Kidney tubule cell (primary cell): Measurements from ENCODE around the gene MAT2A.

ENCODE experiments used
- DNase-seq: peaks from one replicate; pipeline ENCODE4 v3.0.0-alpha.2; 2018; ENCODE audit warnings: low spot score

MAT2A gene

DNA sequence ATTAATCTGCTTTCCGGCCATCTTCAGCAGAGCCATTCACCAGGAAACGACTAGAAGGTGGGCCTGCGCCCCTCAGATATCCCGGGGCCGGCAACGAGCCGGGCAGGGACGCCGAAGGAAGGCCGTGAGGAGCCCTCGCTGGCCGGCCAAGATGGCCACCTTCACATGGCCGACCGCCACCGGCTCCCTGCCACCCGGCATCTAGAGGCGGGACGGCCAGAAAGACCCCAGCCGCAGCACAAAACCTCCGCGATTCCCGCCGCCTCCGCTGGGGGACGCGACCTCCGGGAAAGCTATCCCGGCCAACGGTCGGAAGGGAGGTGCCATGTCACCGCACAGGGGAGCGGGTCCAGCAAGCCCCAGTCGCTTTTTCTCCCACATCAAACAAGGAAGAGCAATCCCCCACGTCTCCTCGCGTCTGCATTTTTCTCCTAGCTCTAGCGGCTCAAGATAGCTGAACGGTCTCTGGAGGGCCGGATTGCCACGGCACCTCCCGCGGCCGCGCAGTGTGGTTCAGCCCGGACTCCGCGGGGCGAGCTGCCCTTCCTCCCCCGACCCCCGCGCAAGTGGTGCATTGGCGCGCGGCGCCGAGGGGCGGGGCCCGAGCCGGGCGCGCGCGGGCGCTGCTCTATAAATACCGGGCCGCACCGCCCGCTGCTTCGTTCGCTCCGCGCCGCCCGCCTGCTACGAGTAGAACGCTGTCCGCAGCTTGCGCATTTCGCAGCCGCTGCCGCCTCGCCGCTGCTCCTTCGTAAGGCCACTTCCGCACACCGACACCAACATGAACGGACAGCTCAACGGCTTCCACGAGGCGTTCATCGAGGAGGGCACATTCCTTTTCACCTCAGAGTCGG, at the start of gene MAT2A:
Gene MAT2A, plus strand, starts transcription at position 662 of the 854 bp plus-strand sequence. Its CDS starts 120 bp downstream, at position 782.
- peak; percentile 93 for DNase-seq

DNA sequence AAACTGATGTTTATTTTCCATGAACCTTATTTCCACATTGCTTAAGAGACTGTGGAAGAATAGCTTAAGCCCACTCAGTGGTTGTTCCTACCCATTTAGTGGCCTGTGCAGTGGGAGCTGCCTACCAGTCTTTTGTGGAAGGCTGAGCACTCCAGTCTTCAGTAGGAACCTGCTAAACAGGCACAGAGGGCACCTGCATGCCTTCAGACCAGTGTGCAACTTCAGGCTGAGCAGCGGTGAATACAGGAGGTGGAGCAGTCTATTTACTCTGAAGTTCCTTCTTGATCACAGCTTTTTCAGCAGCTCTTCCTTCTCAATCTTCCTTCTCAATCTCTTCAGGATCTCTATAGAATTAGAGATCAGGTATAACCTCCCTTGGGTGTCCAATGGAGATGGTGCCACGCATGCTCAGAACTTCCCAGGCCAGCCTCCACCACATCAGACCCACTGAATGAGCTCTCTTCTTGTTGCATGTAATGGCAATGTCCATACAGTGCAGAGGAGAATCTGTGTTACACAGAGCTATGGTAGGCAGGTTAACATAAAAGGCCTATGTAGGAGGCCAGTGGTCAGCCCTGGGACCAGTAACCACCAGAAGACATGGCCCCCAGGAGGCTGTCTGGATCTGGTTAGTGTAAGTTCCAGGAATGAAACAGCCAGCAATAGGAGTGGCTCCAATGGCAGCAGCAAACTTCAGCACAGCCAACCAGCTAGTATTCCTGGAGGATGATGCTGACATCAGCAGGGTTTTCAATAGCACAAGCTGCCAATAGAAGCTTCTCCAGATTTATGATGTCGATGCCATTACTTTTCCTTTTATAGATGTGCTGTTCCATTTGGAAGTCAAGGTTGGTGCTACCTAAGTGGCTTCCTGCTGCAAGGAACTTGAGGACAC, 47.9 kb upstream of the MAT2A start:
- DNase-seq: no peak

DNA sequence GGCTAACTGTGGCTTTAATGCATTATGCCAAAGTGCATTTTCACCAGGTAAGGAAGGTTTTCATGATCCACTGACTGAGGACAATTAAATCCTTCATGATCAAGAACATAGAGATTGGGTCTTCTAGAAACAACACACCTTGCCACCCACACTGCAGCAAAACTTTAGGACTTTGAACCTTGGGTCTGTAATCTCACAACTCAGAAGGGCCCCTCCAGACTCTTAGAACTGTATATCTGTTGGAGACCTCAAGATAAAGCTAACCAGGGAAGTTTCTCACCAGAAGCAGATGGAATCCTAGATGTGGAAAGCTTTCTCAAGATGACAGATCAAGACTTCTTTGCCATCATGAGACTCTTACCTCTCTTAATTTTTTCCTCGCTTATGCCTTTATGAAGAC, 42.5 kb upstream of the MAT2A start:
- no peak for DNase-seq

DNA sequence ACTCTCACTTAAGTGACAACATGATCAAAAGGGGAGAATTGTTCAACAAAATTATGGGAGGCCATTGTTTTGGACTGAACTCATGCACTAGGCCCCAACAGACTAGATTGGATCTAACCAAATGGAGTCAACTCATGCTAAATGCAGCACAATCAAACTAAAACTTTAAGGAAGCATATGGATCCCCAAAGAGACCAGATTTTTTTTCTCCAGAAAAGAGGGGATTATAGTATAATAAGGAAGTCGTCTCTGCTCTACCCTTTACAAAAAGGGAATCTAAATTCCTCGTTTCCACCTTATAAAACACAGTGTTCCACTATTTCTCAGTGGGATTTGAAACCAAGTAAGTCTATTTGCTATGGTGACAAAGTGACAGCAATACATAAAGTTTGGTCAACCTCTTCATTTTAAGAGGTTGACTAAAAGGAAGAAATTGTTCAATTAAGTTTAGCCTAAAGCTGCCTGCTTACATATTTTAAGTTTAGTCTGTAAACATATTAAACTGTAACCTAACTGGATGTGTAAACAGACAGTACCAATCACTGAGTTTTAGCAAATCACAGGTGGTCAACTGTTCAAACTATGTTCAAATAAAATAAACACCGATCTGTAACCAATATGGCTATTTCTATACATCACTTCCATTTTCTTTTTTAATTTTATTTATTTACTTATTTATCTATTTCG, 40.9 kb upstream of the MAT2A start:
- no peak for DNase-seq

DNA sequence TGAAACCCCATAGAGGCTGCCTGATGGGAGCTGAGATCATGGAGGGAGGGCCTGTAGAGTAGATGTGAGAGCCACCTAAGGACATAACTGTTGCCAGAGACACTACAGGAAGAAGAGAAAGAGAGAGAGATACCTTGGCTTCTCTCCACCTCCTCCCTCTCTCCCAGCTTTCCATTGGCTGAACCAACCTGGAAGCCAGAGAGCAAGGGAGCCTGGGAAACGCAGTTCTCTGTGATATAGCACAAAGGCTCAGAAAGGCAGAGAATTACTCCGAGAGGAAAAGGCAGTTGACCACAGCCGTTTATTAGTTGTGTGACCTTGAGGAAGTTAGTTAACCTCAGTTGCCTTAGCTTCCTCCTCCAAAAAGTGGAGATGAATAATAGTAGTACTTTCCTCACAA, 37.7 kb upstream of the MAT2A start:
- peak; percentile 23 for DNase-seq

DNA sequence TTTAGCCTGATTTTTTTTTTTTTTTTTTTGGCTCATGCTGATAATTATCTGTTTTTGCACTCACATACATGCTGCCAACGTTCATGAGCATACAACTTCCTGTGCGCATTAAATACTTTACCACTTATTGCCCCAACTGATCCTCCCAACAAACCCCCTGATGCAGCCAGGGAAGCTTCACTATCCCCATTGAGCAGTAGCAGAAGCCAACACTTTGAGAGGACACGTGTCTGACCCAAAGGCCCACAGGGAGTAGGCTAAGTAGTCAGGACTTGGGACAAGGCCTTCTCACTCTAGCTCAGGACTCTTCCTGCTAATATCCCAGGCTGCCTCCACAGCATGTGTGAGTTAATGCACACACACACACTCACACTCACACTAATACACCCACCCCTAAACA, 36.2 kb upstream of the MAT2A start:
- no peak for DNase-seq

DNA sequence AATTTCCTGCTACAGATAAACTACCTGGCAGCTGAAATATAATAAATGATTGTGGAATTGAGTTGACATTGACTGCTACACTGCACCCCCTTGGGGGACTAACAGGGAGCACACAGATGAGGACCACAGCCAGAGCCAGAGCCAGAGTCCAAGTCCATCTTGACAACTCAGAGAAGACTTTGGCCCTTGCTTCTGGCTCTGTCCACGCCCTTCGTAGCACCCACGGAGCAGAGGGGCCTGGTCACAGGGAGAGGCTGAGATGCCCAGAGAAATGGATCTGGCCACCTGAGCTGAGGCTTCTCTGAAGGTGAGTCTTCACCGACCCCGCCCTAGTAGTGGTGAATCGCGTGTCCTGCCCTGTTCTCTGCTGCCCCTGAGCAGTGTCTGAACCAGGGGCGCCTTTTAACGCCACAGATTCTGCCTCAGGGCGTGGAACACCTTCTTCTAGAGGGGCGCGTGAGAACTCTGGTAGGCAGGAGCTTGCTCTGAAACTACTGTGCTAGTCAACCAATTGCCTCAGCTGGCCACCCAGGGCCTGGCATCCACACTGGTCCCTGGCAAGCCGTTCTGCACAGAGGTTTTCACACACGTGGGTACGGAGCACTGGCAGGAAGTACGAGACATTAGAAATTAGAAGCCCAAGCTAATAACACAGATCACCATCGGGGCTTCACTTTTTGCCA, 35.7 kb upstream of the MAT2A start:
- peak; percentile 33 for DNase-seq

DNA sequence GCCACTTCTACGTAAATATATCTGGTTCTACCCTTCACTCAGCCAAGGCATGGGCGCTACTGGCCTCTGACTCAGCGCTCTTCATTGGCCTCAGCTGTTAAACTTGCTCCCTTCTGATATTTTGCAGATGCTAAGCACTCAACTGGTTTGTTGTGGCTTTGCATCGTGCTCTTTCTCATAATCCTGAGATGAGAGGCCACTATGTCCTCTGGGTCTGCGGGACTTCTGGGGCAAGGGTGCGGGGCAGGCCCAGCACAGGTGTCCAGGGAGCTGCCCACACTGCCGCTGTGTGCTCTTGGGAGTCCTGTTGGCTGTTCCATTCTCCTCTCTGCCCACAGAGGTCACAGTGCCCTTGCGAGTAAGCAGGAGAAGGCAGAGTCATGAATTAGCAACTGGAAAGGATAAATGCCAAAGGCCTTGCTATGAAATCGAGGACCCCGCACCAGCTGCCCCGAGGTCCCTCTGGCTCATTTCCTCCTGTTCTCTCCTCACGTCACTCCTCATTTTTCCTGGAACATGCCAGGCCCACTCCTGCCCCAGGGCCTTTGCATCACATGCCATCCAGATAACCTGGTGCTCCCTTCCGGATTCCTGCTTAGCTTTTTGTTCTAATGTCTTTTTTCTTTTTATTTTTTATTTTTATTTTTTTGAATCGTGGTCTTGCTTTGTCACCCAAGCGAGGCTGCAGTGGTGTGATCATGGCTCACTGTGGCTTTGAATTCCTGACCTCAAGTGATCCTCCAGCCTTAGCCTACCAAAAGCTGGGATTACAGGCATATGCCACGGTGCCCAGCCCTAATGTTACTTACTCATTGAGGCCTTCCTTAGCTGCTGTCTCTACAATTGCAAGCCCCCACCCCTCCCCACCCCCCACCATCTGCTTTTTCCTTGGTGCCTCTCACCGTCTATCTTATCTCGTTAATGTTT, 34.9 kb upstream of the MAT2A start:
- peak; percentile 88 for DNase-seq

DNA sequence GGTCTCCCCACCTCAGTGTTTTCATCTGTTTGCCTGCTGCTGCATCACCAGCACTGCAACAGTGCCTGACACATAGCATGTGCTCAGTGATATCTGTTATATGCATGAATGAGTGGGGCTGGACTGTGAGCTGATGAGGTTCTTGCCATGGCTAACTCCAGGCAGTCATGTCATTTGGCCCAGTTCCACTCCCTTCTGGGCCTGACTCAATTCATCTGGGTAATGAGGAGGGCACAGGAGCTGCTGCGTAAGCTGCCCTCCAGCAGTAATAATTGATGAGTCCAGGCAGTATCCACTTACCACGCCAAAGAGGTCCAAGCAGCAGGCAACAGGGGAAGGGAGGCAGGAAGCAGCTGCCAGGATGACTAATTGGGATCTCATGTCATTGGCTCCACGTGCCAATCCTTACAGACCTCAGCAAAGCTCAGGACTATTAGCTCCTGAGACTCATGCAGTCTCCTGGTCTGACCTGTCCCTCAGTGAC, 34.1 kb upstream of the MAT2A start:
- peak; percentile 100 for DNase-seq

DNA sequence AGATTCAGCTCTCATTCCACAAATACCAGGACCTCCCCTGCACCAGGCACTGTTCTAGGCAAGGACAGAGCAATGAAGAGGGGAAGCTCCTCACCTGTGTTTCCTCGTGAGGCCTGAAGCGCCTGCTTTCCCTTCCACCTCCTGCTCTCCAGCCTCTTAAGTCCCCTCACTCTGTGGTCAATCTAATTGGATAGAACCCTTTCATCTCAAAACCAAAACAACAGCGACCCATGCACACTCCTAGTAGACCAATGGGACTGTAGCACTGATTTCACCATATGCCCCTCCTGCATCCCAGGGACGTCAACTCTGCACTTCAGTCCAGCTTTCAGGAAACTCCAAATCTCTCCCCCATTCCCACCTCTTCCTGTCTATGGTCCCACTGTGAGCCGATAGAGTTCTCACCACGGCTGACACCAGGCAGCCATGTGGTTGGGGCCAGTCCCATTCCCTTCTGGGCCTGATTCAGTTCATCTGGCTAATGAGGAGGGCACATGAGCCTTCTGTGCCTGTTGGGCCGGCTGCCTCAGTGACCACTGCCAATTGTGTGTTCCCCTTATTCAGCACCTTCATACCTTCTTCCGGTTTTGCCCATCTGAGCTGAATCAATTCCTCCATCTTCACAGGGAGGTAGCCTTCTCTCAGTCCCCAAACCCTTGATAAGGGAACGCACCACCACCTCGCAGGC, 33.3 kb upstream of the MAT2A start:
- no peak for DNase-seq

DNA sequence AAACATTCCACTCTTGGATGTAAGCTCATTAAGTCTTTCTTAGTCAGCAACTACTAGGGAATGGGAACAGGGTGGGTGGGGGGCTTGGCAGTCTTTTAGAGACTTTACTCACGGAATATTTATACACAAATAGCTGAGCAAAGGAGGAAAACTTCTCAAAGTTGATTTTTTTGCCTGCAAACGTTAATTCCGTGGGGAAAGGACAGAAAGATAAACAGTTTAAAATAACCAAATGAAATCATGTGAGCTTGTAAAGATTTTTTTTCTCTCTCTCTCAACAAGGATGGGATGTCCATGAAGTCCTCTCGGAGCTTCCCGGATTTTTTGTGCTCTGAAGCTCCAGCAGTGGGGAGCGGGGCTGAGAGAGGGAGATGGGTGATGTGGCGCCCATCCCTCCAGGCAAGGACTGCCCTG, 32.2 kb upstream of the MAT2A start:
- no peak for DNase-seq

DNA sequence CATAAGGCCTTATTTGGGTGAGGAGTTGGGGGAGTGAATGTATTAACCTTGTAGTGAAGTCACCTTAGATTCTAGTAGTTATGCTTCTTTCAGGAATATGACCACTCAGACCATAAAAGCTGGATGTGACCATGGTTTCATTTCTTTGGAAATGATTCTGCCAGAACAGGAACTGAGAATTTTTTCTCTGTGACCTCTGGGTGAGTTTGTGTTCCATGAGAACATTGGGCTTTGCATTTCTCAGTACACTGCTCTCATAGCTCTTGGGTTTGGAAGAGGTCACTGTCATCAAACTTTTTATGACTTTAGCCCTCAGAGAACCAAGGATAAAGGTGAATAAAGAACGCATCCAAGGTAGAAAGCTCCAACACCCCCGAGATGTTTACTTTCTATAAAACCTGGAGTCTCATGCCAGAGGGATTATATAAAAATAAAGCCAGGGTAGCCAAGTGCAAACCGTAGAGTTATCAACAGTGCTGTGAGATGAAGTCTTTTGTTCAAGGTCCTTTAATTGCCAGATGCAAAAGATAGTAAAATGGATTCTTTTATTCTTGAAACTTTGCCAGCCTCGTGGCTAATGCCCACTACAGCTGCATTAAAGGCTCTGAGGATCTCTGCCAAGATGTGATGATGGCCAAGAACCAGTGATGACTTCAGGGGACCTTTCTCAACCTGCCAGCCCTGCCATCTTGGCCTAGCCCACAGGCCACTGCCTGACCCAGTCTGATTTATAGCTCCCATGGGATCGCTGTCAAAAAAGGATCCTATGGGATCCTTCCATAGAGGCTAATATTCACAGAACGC, 27.8 kb upstream of the MAT2A start:
- no peak for DNase-seq

DNA sequence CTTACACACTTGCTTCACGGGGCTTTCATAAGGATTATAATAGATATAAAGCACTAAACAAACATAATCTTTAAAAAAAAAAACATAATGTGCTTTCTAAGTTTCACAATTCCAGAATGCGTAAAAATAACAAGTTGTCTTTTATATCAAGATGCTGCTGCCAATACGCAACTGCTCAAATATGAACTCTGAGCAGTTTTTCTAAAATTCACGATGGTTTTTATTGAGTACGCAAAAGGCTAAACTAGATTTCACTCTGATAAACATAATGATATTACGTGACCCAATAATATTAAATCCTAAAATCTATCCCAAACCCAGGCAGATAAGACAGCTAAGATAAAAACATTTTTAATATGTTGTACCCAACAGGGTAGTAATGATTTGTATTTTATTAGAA, 24.6 kb upstream of the MAT2A start:
- DNase-seq: no peak

DNA sequence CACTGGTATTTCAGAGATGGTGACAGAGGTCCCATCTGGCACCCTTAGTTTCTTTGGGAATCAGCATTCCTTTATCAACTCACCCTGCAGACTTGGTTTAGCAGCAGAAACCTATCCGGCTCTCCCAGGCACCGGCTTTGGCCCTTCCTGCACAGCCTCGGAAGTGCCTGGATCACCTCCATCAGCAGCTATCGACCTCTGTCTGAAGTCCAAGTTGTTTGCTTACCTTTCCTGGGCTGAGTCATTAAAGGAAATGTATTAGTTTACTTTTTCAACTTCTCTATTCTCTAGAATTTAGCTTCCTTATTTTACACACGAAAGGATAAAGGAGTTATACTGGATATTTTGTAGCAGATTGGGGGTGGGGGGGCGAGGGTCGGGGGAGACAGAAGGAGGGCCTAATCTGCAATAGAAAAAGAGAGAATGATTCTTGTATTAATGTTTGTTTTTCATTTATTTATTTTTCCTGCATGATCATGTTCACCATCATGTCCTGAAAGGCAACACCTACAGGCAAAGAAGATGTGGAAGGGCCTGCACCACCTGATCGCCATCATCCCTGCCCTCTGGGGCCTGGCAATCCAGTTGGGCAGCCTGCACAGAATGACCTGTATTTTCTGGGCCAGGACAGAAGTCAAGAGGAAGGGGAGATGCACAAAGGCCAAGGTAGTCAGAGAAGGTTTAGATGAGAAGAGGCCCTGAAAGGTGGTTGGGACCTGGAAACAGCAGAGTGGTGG, 22.1 kb upstream of the MAT2A start:
- peak; percentile 30 for DNase-seq

DNA sequence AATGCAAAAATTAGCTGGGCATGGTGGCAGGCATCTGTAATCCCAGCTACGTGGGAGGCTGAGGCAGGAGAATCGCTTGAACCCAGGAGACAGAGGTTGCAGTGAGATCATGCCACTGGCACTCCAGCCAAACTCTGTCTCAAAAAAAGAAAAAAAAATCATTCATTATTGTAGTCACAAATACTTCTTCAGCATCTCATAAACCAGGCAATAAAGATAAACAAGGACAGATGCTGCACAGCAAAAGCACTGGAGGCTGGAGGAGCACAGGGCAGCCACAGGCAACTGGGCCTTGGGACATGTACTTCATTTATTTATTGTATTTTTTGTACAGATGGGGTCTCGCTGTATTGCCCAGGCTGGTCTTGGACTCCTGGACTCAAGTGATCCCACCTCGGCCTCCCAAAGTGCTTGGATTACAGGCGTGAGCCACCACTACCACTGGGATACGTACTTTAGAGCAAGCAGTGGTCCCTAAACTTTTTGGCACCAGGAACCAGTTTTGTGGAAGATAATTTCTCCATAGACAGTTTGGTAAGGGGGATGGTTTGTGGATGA, 16.8 kb upstream of the MAT2A start:
- DNase-seq: no peak

DNA sequence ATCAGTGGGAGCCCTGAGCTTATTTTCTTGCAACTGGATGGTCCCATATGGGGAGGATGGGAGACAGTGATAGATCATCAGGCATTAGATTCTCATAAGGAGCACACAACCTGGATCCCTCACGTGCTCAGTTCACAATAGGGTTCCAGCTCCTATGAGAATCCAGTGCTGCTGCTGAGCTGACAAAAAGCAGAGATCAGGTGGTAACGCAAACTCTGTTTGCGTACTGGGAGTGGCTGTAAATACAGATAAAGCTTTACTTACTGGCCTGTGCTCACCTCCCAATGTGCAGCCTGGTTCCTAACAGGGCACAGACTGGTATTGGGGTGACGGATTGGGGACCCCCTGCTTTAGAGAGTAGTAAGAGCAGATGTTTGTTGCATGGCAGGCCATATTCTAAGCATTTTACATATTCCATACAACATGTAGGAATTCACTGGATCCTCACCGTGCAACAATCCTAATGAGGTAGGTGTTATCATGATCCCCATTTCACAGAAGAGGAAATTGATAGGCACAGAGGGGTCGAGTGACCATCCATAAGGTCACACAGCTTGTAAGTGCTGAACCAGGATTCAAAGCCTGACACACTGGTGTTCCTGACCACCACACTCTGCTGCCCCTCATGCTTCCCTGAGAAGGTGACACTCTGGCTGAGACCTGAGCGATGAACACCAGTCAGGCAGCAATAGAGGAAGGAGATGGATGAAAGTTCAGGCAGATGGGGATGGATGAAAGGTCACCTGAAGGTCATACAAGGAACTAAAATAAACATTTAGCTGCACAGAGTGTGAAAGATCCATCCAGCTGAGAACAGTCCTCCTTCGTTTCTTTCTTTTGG, 15.7 kb upstream of the MAT2A start:
- DNase-seq: no peak

DNA sequence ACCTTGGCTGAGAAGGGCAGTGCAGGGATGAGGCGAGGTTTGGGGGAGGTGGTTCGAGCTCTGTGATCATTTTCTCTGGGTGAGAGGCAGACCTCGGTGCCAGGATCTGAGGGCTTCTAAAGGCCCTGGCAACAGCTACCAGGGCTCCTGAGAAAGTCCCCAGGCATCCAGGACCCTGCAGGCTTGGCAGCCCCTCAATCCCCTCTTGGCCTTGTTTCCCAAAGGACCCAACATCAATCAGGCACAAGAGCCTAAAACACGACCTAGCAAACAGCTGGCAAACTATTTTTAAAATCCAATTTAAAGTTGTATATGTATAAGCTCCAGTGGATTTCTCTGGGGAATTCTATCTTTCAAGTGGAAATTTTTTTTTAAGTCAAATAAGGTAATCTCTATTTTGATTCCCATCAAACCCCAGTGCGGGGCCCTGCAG, 15.0 kb upstream of the MAT2A start:
- DNase-seq: no peak
